Small intestine (tissue), 7 donors: ENCODE data around the gene FFAR1. TPM values are rescaled to one million over a fixed set of nuclear protein-coding genes. Genes with fewer than 3 reads are reported as not detected.

Source experiments
- DNase-seq, 2 donors: peaks; one replicate each; pipeline versions ENCODE4 v3.0.0 to v3.0.0-alpha.2; 2013
- FAIRE-seq: peaks from 2 replicates; lab custom pipeline; 2012; peaks lifted over from hg19 to GRCh38; lab: Jason Lieb, UNC
- H3K27ac ChIP-seq, 3 donors: one replicate each; pipeline ENCODE4 v1.5.1; 2013; ENCODE audit warnings: low read length in 2 of 3, mild to moderate bottlenecking in 2 of 3, control low read depth in 1 of 3, inconsistent platforms in 1 of 3, low read depth in 1 of 3, moderate library complexity in 1 of 3
- H3K27me3 ChIP-seq, 3 donors: one replicate each; pipeline ENCODE4 v1.6.1; 2013; ENCODE audit warnings: low read length in 3 of 3, inconsistent platforms in 1 of 3; ENCODE audit not compliant: control insufficient read depth in 3 of 3, insufficient read depth in 3 of 3
- H3K36me3 ChIP-seq, 3 donors: one replicate each; pipeline ENCODE4 v1.6.1; 2013; ENCODE audit warnings: low read length in 3 of 3, inconsistent platforms in 1 of 3, low read depth in 1 of 3, mild to moderate bottlenecking in 1 of 3, moderate library complexity in 1 of 3; ENCODE audit not compliant: control insufficient read depth in 3 of 3, insufficient read depth in 2 of 3
- H3K4me1 ChIP-seq, 3 donors: one replicate each; pipeline ENCODE4 v1.6.1; 2013; ENCODE audit warnings: low read length in 2 of 3, inconsistent platforms in 1 of 3, low read depth in 1 of 3, mild to moderate bottlenecking in 1 of 3, moderate library complexity in 1 of 3; ENCODE audit not compliant: control insufficient read depth in 3 of 3, insufficient read depth in 2 of 3
- H3K4me3 ChIP-seq, 3 donors: one replicate each; pipeline ENCODE4 v1.5.1; 2013; ENCODE audit warnings: low read length in 3 of 3, control low read depth in 1 of 3, inconsistent platforms in 1 of 3, low read depth in 1 of 3, mild to moderate bottlenecking in 1 of 3, moderate library complexity in 1 of 3
- H3K9me3 ChIP-seq, 2 donors: one replicate each; pipeline ENCODE4 v1.6.1; 2013; ENCODE audit warnings: low read depth in 1 of 2, low read length in 1 of 2; ENCODE audit not compliant: control insufficient read depth in 2 of 2, insufficient read depth in 1 of 2
- WGBS, 3 donors: extraction: QIAGEN DNeasy Blood & Tissue Kit; methylation state at CpG; one replicate each; pipeline ENCODE4 v1.1.7; 2013; 5-methylcytosine and 5-hydroxymethylcytosine counted together
- polyA plus RNA-seq, 4 donors: library from polyadenylated mRNA; stranded (reverse) in 3 of 4; unstranded in 1 of 4; fragments of 200-250 nt in 3 of 4; fragments of 120-200 nt in 1 of 4; gene quantifications; one replicate each; pipeline versions ENCODE4 v1.2.1 to v1.2.3, GENCODE V29; 2013
- donor health status: healthy with polysubstance abuse.
- donor health status: control.
- donor health status: control.
- donor health status: Bipolar disorder and iron deficiency.
- donor health status: healthy.

The FFAR1 gene
- polyA plus RNA-seq, 4 donors, result 0.18 to 0.74 TPM; not detected in 2

DNA sequence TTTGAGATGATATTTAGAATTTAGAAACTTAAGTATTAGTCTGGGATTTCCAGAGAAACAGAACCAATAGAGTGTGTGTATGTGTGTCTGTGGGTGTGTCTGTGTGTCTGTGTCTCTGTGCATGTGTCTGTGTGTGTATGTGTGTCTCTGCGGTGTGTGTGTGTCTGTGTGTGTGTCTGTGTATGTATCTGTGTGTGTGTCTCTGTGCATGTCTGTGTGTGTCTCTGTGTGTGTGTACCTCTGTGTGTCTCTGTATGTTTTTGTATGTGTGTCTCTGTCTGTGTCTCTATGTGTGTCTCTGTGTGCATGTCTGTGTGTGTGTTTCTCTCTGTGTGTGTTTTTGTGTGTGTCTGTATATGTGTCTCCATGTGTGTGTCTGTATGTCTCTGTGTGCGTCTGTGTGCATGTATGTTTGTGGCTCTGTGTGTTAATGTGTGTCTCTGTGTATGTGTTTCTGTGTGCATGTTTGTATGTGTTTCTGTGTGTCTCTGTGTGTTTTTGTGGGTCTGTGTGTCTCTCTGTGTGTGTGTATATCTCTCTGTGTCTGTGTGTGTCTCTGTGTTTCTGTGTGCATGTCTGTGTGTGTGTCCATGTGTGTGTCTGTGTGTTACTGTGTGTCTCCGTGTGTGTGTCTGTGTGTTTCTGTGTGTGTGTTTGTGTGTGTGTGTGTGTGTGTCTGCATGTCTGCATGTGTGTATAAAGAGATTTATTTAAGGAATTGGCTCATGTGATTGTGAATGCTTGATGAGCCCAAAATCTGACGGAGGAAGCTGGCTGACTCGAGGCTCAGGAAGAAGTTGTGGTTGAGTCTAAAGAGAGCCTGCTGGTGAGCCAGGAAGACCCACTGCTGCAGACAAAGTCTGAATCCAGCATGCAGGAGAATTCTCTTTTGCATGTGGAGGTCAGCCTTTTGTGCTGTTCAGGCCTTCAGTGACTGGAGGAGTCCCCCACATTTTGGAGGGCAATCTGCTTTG, 45.3 kb downstream of the FFAR1 start:
- Histone ChIP-seq H3K9me3 (no peaks in the 10 kb centered on the region), H3K36me3 (no peaks in the 10 kb centered on the region), H3K27me3 (peaks cover 0 to 3% (median 0%) of the 10 kb centered on the region in 3 donors), H3K27ac (no peak overlapping the region), H3K4me1 (peaks cover 0 to 5% (median 0%) of the 10 kb centered on the region in 3 donors), H3K4me3 (no peak overlapping the region)
- WGBS, 3 donors, result 70 to 86% (median 75%) methylated on average over 5 of the region's 5 CpGs
- FAIRE-seq (no peak), DNase-seq (no peak)

DNA sequence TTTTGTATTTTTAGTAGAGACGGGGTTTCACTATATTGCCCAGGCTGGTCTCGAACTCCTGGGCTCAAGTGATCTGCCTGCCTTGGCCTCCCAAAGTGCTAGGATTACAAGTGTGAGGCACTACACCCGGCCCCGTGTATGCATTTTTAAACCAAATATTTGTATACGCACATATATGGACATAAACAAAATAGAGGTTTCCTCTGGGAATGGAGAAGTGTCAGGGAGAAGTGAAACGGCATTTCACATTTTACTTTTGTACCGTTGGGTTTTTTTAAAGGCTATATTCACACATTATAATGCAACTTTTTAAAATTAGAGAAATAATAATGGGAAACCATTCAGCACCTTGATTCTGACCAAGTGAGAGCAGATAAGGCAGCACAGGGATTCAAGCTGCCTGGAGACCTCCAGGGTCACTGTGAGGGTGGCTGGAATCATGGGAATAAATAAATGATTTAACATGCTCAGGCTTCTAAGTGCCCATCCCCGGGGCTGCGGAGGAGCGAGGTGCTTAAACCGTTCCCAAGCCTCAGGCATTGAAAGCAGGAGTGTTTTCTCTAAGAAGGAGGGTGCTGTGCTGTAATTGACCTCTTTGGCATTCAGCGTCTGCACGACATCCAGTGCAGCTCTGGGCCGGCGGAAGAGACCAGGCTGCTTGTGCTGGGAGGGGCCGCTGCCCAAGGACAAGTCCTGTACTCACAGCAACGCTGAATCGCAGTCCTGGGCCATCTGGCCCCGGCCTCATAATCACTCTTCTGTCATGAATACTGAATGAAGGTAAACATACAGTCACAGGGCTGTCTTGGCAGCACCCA, 47.9 kb downstream of the FFAR1 start:
- Histone ChIP-seq H3K9me3 (no peaks in the 10 kb centered on the region), H3K27ac (peak overlapping the region in 2 of 3 donors; percentile 7 to 61), H3K4me3 (no peak overlapping the region), H3K36me3 (no peaks in the 10 kb centered on the region), H3K4me1 (peaks cover 0 to 5% (median 0%) of the 10 kb centered on the region in 3 donors), H3K27me3 (peaks cover 0 to 3% (median 0%) of the 10 kb centered on the region in 3 donors)
- DNase-seq (peak; percentile 43 to 56), FAIRE-seq (no peak)
- WGBS, 3 donors, result 37 to 45% (median 37%) methylated on average over 19 of the region's 19 CpGs

DNA sequence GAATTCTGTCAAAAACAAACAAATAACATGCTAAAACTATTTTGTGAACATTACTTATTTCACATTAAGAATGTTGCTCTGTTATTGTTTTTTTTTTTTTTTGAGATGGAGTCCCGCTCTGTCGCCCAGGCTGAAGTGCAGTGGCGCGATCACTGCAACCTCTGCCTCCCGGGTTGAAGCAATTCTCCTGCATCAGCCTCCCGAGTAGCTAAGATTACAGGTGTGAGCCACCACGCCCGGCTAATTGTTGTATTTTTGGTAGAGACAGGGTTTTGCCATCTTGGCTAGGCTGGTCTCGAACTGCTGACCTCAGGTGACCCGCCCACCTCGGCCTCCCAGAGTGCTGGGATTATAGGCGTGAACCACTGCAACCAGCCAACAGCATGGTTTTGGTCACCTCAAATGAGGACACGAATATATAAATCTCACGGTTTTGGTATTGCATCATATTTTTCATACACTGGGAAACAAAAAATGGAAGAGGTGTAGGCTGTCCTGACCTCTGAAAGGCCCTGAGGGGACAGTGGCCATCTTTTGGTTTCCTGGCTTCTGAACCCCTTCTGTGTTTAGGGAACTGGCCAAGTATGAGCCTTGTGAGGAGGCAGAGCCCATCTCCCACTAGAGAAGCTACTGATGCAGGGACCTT, 48.7 kb downstream of the FFAR1 start:
- H3K9me3 ChIP-seq, result no peaks in the 10 kb centered on the region
- no peak overlapping the region for H3K4me3 ChIP-seq
- FAIRE-seq, result no peak
- no peaks in the 10 kb centered on the region for H3K36me3 ChIP-seq
- peaks cover 0 to 5% (median 0%) of the 10 kb centered on the region in 3 donors for H3K4me1 ChIP-seq
- peaks cover 0 to 3% (median 0%) of the 10 kb centered on the region in 3 donors for H3K27me3 ChIP-seq
- WGBS, 3 donors, result 79 to 83% (median 80%) methylated on average over 14 of the region's 14 CpGs
- peak overlapping the region in 1 of 3 donors; percentile 18 for H3K27ac ChIP-seq
- no peak for DNase-seq

DNA sequence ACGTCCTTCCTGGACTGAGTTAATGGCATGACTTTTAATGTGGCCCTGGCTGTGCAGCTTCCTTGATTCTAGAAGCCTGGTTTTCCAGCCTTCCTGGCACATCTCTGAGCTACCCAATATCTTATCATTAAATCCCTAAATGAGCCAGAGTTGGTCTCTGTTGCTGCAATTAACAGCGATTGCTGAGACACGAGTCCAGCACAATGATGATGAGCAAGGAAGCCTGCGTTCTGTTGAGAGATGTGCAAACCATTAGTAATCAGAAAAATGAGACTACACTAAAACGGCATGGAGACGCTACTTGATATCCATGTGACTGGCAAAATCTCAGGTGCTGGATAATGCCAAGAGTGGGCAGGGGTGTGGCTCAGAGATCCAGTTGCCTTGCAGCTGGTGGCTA, 49.4 kb downstream of the FFAR1 start:
- WGBS, 3 donors, result 27 to 68% (median 49%) methylated on average over 6 of the region's 6 CpGs
- DNase-seq, result no peak
- no peaks in the 10 kb centered on the region for H3K36me3 ChIP-seq
- no peak overlapping the region for H3K4me3 ChIP-seq
- no peak for FAIRE-seq
- no peaks in the 10 kb centered on the region for H3K9me3 ChIP-seq
- H3K27me3 ChIP-seq, result peaks cover 0 to 3% (median 0%) of the 10 kb centered on the region in 3 donors
- peaks cover 0 to 5% (median 0%) of the 10 kb centered on the region in 3 donors for H3K4me1 ChIP-seq
- no peak overlapping the region for H3K27ac ChIP-seq

Other genes starting within 250 kb of the FFAR1 start
- 100 to 1,000 TPM in 3 of 4 donors, 10 to 100 TPM in 1; 72.7 to 803 (median 118) TPM for gene FXYD3, start 232.1 kb upstream of the FFAR1 start, polyA plus RNA-seq
- 10 to 100 TPM in 1 of 4 donors, 1 to 10 TPM in 2, under 1 TPM in 1; 0.45 to 14.5 (median 4.1) TPM for gene LGI4, start 212.8 kb upstream of the FFAR1 start, polyA plus RNA-seq
- gene FXYD1, start 209.1 kb upstream of the FFAR1 start, polyA plus RNA-seq, result 10 to 100 TPM in 2 of 4 donors, 1 to 10 TPM in 1, not detected in 1; 7.3 to 25.4 (median 13.6) TPM
- under 1 TPM in 2 of 4 donors, not detected in 2; 0.24 to 0.38 TPM for gene FXYD7, start 204.6 kb upstream of the FFAR1 start, polyA plus RNA-seq
- 10 to 100 TPM in 3 of 4 donors, 1 to 10 TPM in 1; 3.4 to 60.5 (median 30.2) TPM for gene FXYD5, start 193.2 kb upstream of the FFAR1 start, polyA plus RNA-seq
- not detected for gene FAM187B, start 119.2 kb upstream of the FFAR1 start, polyA plus RNA-seq
- 100 to 1,000 TPM in 2 of 4 donors, 10 to 100 TPM in 2; 51.6 to 136 (median 98.7) TPM for gene LSR, start 98.9 kb upstream of the FFAR1 start, polyA plus RNA-seq
- gene USF2, start 78.9 kb upstream of the FFAR1 start, polyA plus RNA-seq, result 100 to 1,000 TPM in 2 of 4 donors, 10 to 100 TPM in 2; 74.7 to 127 (median 109) TPM
- gene HAMP, start 65.4 kb upstream of the FFAR1 start, polyA plus RNA-seq, result under 1 TPM in 2 of 4 donors, not detected in 2; 0.01 to 0.18 TPM
- gene MAG, start 55.7 kb upstream of the FFAR1 start, polyA plus RNA-seq, result under 1 TPM in 1 of 4 donors, not detected in 3; 0.07 TPM
- 1 to 10 TPM in 3 of 4 donors, under 1 TPM in 1; 0.81 to 5.0 (median 2.2) TPM for gene CD22, start 18.7 kb upstream of the FFAR1 start, polyA plus RNA-seq
- gene FFAR3, start 10.6 kb downstream of the FFAR1 start, polyA plus RNA-seq, result 1 to 10 TPM in 1 of 4 donors, under 1 TPM in 1, not detected in 2; 0.50 to 1.0 TPM
- under 1 TPM in 2 of 4 donors, not detected in 2; 0.06 to 0.15 TPM for gene GPR42, start 23.2 kb downstream of the FFAR1 start, polyA plus RNA-seq
- 1 to 10 TPM in 1 of 4 donors, under 1 TPM in 3; 0.54 to 3.7 (median 0.81) TPM for gene FFAR2, start 100.4 kb downstream of the FFAR1 start, polyA plus RNA-seq
- under 1 TPM in 1 of 4 donors, not detected in 3; 0.37 TPM for gene KRTDAP, start 142.6 kb downstream of the FFAR1 start, polyA plus RNA-seq
- gene DMKN, start 165.7 kb downstream of the FFAR1 start, polyA plus RNA-seq, result 10 to 100 TPM in 1 of 4 donors, 1 to 10 TPM in 2, not detected in 1; 4.7 to 36.9 (median 7.6) TPM
- 1 to 10 TPM in 1 of 4 donors, under 1 TPM in 2, not detected in 1; 0.07 to 1.8 (median 0.54) TPM for gene SBSN, start 180.4 kb downstream of the FFAR1 start, polyA plus RNA-seq
- gene GAPDHS, start 185.6 kb downstream of the FFAR1 start, polyA plus RNA-seq, result not detected
- 100 to 1,000 TPM in 1 of 4 donors, 10 to 100 TPM in 3; 40.3 to 149 (median 77.5) TPM for gene TMEM147, start 197.7 kb downstream of the FFAR1 start, polyA plus RNA-seq
- under 1 TPM in 1 of 4 donors, not detected in 3; 0.36 TPM for gene ATP4A, start 215.8 kb downstream of the FFAR1 start, polyA plus RNA-seq
- gene PMIS2, start 238.3 kb downstream of the FFAR1 start, polyA plus RNA-seq, result not detected